Adrenal gland (tissue), 12 donors: Measurements from ENCODE around the gene ITPA. TPM values are rescaled to one million over a fixed set of nuclear protein-coding genes. Genes with fewer than 3 reads are reported as not detected.

ENCODE experiments used
- DNase-seq, 7 donors: peaks; one replicate each; pipeline ENCODE4 v3.0.0-alpha.2; 2019 to 2020
- H3K27ac ChIP-seq, 5 donors: fragments of 200-600 bp; sonication (generic) in 4 of 5; 1 replicate in 3 of 5; 2 replicates in 2 of 5; pipeline versions ENCODE4 v1.5.1 to v1.8.0; 2016 to 2020; ENCODE audit warnings: mild to moderate bottlenecking in 1 of 5
- H3K27me3 ChIP-seq: fragments of 200-600 bp; 2 replicates; pipeline ENCODE4 v1.8.0; 2021
- H3K36me3 ChIP-seq, 2 donors: fragments of 200-600 bp; replicated peaks in 1 of 2; 1 replicate in 1 of 2; 2 replicates in 1 of 2; pipeline versions ENCODE4 v1.5.1 to v1.8.0; 2018 to 2022
- H3K4me1 ChIP-seq, 2 donors: fragments of 200-600 bp; replicated peaks in 1 of 2; 1 replicate in 1 of 2; 2 replicates in 1 of 2; pipeline versions ENCODE4 v1.5.1 to v1.8.0; 2018 to 2021
- H3K4me3 ChIP-seq, 4 donors: fragments of 200-600 bp; sonication (generic) in 3 of 4; one replicate each; pipeline ENCODE4 v1.5.1; 2016 to 2018
- H3K9me3 ChIP-seq, 3 donors: fragments of 200-600 bp; sonication (generic) in 1 of 3; replicated peaks in 1 of 3; 1 replicate in 2 of 3; 2 replicates in 1 of 3; pipeline versions ENCODE4 v1.5.1 to v1.8.0; 2016 to 2021
- POLR2A ChIP-seq, 2 donors: fragments of 450-650 bp; IDR thresholded peaks; one replicate each; pipeline ENCODE4 v1.6.1; 2017; ENCODE audit warnings: antibody characterized with exemption in 2 of 2, mild to moderate bottlenecking in 2 of 2, moderate library complexity in 1 of 2
- WGBS, 4 donors: extraction: QIAGEN DNeasy Blood & Tissue Kit in 2 of 4; methylation state at CpG; one replicate each; pipeline versions ENCODE4 v1.1.5 to v1.1.7; 2013 to 2017; 5-methylcytosine and 5-hydroxymethylcytosine counted together
- intact Hi-C, 2 donors: fragments of 100-400 bp; cut with DNase I; formaldehyde crosslinking; loops; one replicate each; pipeline versions ENCODE4 v1.14.1 to v1.15.0; 2022 to 2023
- polyA plus RNA-seq, 3 donors: library from polyadenylated mRNA; stranded (reverse); fragments of 200-250 nt in 2 of 3; fragments of 350-450 nt in 1 of 3; fragmentation: Illumina TruSeq in 1 of 3; extraction: RNeasy Lipid Tissue Mini Kit (QIAGEN cat#74804) in 1 of 3; gene quantifications; one replicate each; pipeline ENCODE4 v1.2.3, GENCODE V29; 2013 to 2014
- total RNA-seq, 9 donors: library from RNA; depleted of rRNA in 4 of 9; stranded (reverse); fragments of >200 nt in 4 of 9; fragments of 120-200 nt in 1 of 9; fragmentation: NEBNext Ultra II Directional in 1 of 9; extraction: Animal tissue kit (Norgen Biotek cat#: 25700) in 1 of 9; gene quantifications; one replicate each; pipeline versions ENCODE4 v1.1.0 to v1.2.4, GENCODE V29; 2013 to 2023
- TF ChIP-seq, protein P1 (sequence below), 6 experiments: fragments of 450-650 bp in 4 of 6; fragments of 200-600 bp in 2 of 6; sonication (generic) in 1 of 6; IDR thresholded peaks; 1 replicate in 5 of 6; 2 replicates in 1 of 6; pipeline versions ENCODE4 v1.5.1 to v1.8.0; 2016 to 2021; ENCODE audit warnings: antibody characterized with exemption in 6 of 6, mild to moderate bottlenecking in 2 of 6, moderate library complexity in 1 of 6
- donor health status: healthy with polysubstance abuse.
- donor health status: Bipolar disorder and iron deficiency.
- donor health status: DM: yes; HTN: yes; CAD: no.
- donor health status: DM: no; HTN: no; CAD: no.
- donor health status: DM: no; HTN: no; CAD: no.
- donor health status: DM: yes; HTN: yes; CAD: no.

Gene ITPA
- total and polyA plus RNA-seq, 12 donors: 29.3 to 182 (median 62.5) TPM

DNA sequence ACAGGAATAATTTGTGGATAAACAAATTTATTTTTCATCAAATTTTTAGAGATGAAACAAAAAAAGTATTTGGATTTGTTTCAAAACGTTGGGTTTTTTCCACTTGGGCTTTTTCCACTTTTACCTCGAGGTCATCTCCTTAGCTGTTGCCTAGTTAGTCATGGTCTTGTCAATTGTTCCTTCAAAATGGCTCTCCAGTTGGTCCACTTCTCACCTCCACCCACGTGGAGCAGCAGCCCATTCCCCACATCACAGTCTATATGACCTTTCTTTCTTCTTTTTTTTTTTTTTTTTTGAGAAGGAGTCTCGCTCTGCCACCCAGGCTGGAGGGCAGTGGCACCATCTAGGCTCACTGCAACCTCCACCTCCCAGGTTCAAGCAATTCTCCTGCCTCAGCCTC, 36.4 kb downstream of the ITPA start:
- TF ChIP-seq POLR2A (IDR thresholded peaks at IDR 0.05): no peak
- TF ChIP-seq, protein P1, sequence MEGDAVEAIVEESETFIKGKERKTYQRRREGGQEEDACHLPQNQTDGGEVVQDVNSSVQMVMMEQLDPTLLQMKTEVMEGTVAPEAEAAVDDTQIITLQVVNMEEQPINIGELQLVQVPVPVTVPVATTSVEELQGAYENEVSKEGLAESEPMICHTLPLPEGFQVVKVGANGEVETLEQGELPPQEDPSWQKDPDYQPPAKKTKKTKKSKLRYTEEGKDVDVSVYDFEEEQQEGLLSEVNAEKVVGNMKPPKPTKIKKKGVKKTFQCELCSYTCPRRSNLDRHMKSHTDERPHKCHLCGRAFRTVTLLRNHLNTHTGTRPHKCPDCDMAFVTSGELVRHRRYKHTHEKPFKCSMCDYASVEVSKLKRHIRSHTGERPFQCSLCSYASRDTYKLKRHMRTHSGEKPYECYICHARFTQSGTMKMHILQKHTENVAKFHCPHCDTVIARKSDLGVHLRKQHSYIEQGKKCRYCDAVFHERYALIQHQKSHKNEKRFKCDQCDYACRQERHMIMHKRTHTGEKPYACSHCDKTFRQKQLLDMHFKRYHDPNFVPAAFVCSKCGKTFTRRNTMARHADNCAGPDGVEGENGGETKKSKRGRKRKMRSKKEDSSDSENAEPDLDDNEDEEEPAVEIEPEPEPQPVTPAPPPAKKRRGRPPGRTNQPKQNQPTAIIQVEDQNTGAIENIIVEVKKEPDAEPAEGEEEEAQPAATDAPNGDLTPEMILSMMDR (IDR thresholded peaks at IDR 0.05): no peak
- no peak overlapping the region for H3K4me3 ChIP-seq
- H3K36me3 ChIP-seq: no peaks in the 10 kb centered on the region
- H3K4me1 ChIP-seq: peaks cover 4 to 15% of the 10 kb centered on the region in 2 donors
- 44 to 49% (median 46%) methylated on average over 4 of the region's 4 CpGs for WGBS, 4 donors
- no peak overlapping the region for H3K27ac ChIP-seq
- intact Hi-C loops: no loop called here
- no peaks in the 10 kb centered on the region for H3K27me3 ChIP-seq
- DNase-seq: peak in 1 of 7 donors; percentile 34
- no peaks in the 10 kb centered on the region for H3K9me3 ChIP-seq

DNA sequence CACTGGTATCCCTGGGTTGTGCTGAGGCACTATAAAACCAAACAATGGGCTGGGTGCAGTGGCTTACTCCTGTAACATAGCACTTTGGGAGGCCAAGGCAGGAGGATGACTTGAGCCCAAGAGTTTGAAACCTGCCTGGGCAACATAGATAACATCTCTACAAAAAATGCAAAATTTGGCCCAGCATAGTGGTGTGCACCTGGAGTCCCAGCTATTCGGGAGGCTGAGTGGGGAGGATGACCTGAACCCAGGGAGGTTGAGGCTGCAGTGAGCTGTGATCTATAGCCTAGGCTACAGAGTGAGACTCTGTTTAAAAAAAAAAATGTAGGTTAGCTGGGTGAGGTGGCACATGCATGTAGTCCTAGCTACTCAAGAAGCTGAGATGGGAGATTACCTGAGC, 37.4 kb downstream of the ITPA start:
- peaks cover 0 to 11% of the 10 kb centered on the region in 2 donors for H3K4me1 ChIP-seq
- H3K9me3 ChIP-seq: no peaks in the 10 kb centered on the region
- intact Hi-C loops: no loop called here
- no peak overlapping the region for H3K4me3 ChIP-seq
- H3K27me3 ChIP-seq: no peaks in the 10 kb centered on the region
- TF ChIP-seq, protein P1 (IDR thresholded peaks at IDR 0.05): no peak
- TF ChIP-seq POLR2A (IDR thresholded peaks at IDR 0.05): no peak
- DNase-seq: no peak
- 79 to 93% (median 86%) methylated on average over 1 of the region's 1 CpG for WGBS, 4 donors
- H3K27ac ChIP-seq: no peak overlapping the region
- no peaks in the 10 kb centered on the region for H3K36me3 ChIP-seq

DNA sequence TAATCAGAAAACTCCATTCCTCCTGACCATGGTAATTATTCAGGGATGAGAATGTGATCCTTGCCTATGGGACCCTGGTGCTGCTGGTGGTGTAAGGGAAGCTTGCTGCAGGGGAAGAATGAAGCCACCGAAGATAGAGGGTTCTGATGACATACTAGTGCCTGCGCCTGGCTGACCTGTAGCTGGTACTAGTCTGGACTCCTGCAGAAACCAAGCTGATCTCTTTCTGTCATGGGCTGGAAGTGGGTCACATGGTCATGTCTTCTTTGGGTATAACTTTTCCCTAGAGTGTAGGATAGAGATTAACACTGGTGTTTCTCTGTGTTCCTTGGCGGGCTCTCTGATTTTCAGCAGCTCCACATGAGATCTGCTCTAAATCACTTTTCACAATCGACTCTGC, 38.3 kb downstream of the ITPA start:
- Histone ChIP-seq H3K27ac (no peak overlapping the region), H3K4me3 (no peak overlapping the region), H3K27me3 (no peaks in the 10 kb centered on the region), H3K4me1 (peaks cover 0 to 11% of the 10 kb centered on the region in 2 donors), H3K9me3 (no peaks in the 10 kb centered on the region), H3K36me3 (peaks cover 0 to 7% of the 10 kb centered on the region in 2 donors)
- WGBS, 4 donors: 61 to 74% (median 67%) methylated on average over 4 of the region's 4 CpGs
- intact Hi-C loops: no loop called here
- DNase-seq: no peak
- TF ChIP-seq, protein P1 (IDR thresholded peaks at IDR 0.05): no peak
- TF ChIP-seq POLR2A (IDR thresholded peaks at IDR 0.05): no peak

DNA sequence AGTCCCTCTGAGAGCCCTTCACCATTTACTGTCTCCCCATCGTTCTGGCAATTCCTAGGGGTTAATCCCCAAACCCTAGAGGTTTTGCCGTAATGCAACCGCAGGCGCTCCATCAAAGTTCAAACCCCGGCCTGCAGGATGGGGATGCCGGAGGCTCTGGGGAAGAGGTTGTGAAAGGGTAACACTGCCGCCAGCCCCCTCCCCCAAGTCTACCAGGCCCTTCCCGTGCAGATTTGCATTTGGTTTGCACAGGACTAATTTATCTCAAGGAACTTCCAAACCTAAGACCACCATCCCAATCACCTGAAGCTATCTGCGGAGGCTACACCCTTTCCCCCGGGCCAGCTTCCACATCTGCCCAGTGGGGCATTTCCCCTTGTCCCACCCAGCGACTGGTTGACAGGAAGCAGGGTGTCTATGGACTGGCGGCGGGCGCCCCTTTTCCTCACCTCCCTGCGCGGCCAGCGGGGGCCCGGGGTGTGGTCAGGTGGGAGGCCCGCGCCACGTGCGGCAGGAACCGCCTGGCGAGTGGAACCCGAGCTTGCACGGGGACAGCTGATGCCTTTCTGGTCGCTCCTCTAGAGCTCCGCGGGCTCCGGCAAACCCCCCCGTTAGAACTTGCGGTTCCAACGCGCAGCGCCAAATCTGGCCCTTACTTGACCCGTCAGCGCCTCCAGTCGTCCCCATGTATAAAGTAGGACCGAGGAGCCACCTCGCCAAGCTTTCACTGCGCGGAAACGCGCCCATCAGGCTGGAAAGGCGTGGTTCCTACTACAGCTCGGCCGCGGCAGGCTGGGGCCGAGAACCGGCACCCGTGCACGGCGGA, 39.1 kb downstream of the ITPA start:
- intact Hi-C loops: no loop called here
- peaks cover 0 to 11% of the 10 kb centered on the region in 2 donors for H3K4me1 ChIP-seq
- DNase-seq: peak in 3 of 7 donors; percentile 36 to 63 (median 42)
- peak overlapping the region in 1 of 4 donors; percentile 3 for H3K4me3 ChIP-seq
- TF ChIP-seq, protein P1 (IDR thresholded peaks at IDR 0.05): no peak
- TF ChIP-seq POLR2A (IDR thresholded peaks at IDR 0.05): no peak
- peaks cover 0 to 13% of the 10 kb centered on the region in 2 donors for H3K36me3 ChIP-seq
- 15 to 35% (median 22%) methylated on average over 24 to 53 of the region's 53 CpGs for WGBS, 4 donors
- no peaks in the 10 kb centered on the region for H3K27me3 ChIP-seq
- H3K27ac ChIP-seq: no peak overlapping the region
- no peaks in the 10 kb centered on the region for H3K9me3 ChIP-seq
